Measurements from ENCODE around the gene OR6B1.

DNA sequence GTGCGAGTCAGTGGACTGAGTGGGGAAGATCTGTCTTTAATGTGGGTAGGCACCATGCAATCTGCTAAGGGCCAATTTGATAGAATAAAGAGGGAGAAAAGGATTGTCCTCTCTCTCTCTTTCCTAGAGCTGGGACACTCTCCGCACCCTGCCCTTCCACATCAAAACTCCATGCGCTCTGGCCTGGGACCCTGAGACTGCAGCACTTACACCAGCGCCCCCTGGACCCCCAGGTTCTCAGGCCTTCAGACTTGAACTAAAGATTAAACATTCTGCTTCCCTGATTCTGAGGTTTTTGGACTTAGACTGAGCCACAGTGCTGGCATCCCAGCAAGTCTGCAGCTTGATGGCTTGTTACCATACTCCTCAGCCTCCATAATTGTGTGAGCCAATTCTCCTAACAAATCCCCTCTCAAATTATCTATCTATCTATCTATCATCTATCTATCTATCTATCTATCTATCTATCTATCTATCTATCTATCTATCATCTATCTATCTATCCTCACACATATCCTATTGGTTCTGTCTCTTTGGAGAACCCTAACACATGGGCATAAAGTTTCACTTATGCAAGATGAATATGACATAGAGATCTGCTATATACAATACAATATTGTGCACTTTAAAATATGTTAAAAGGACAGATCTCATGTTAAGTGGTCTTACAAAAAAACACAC lies 26.2 kb downstream of the OR6B1 start:
- TF ChIP-seq EZH2 (IDR thresholded peaks at IDR 0.05; ENCODE audit: borderline replicate concordance, insufficient read depth, low read length, poor library complexity, severe bottlenecking) (no peak), POLR2AphosphoS5 (IDR thresholded peaks at IDR 0.05) (no peak), EP300 (conservative IDR thresholded peaks at IDR 0.05; ENCODE audit: poor library complexity, severe bottlenecking) (no peak), TAF1 (IDR thresholded peaks at IDR 0.05; ENCODE audit: low read depth) (no peak)

All from neural cell (in vitro differentiated cells).